Measurements from ENCODE around the gene OR10H1. TPM values are rescaled to one million over a fixed set of nuclear protein-coding genes. Genes with fewer than 3 reads are reported as not detected.

OR10H1 gene
- total RNA-seq, 4 donors from 2014 or later = not detected

Other genes with a start within 250 kb of the OR10H1 start
- gene CYP4F8, start 200.4 kb downstream of the OR10H1 start, total RNA-seq = 1 to 10 TPM in 1 of 4 donors, not detected in 3; 1.5 TPM
- under 1 TPM in 2 of 4 donors, not detected in 2; 0.41 to 0.70 TPM for gene CYP4F3, start 174.8 kb downstream of the OR10H1 start, total RNA-seq
- 10 to 100 TPM; 13.5 to 41.5 (median 26.5) TPM for gene CYP4F12, start 142.6 kb downstream of the OR10H1 start, total RNA-seq
- not detected for gene OR10H2, start 87.6 kb downstream of the OR10H1 start, total RNA-seq
- not detected for gene OR10H3, start 77.7 kb downstream of the OR10H1 start, total RNA-seq
- gene OR10H5, start 28.0 kb downstream of the OR10H1 start, total RNA-seq = not detected
- under 1 TPM in 1 of 4 donors, not detected in 3; 0.14 TPM for gene CYP4F2, start 82.4 kb upstream of the OR10H1 start, total RNA-seq
- gene CYP4F11, start 118.9 kb upstream of the OR10H1 start, total RNA-seq = under 1 TPM in 2 of 4 donors, not detected in 2; 0.21 to 0.24 TPM
- gene OR10H4, start 133.3 kb upstream of the OR10H1 start, total RNA-seq = not detected

All from uterus (tissue), 4 donors.